Spleen (tissue), 11 donors: Measurements from ENCODE around the gene CD80. TPM values are rescaled to one million over a fixed set of nuclear protein-coding genes. Genes with fewer than 3 reads are reported as not detected.
A peak's percentile ranks its signal among the peaks of the same experiment; 100 is the strongest.

Experiments
- DNase-seq: peaks from one replicate; pipeline ENCODE4 v3.0.0-alpha.2; 2020
- H3K27ac ChIP-seq, 8 donors: fragments of 200-600 bp; sonication (generic) in 7 of 8; 1 replicate in 4 of 8; 2 replicates in 4 of 8; pipeline versions ENCODE4 v1.5.0 to v1.8.0; 2016 to 2021; ENCODE audit warnings: inconsistent platforms in 4 of 8, mild to moderate bottlenecking in 4 of 8, moderate library complexity in 1 of 8
- H3K27me3 ChIP-seq, 7 donors: fragments of 200-600 bp; sonication (generic) in 6 of 7; replicated peaks in 1 of 7; 1 replicate in 4 of 7; 2 replicates in 3 of 7; pipeline versions ENCODE4 v1.5.0 to v1.8.0; 2016 to 2021; ENCODE audit warnings: inconsistent platforms in 3 of 7, mild to moderate bottlenecking in 1 of 7
- H3K36me3 ChIP-seq, 6 donors: fragments of 200-600 bp; sonication (generic) in 5 of 6; 1 replicate in 4 of 6; 2 replicates in 2 of 6; pipeline versions ENCODE4 v1.5.0 to v1.8.0; 2016 to 2021; ENCODE audit warnings: inconsistent platforms in 2 of 6
- H3K4me1 ChIP-seq, 6 donors: fragments of 200-600 bp; sonication (generic) in 5 of 6; 1 replicate in 3 of 6; 2 replicates in 3 of 6; pipeline versions ENCODE4 v1.5.0 to v1.8.0; 2016 to 2021; ENCODE audit warnings: inconsistent platforms in 3 of 6
- H3K4me3 ChIP-seq, 8 donors: fragments of 200-600 bp; sonication (generic) in 7 of 8; 1 replicate in 4 of 8; 2 replicates in 4 of 8; pipeline versions ENCODE4 v1.5.0 to v1.8.0; 2016 to 2021; ENCODE audit warnings: inconsistent platforms in 4 of 8, mild to moderate bottlenecking in 4 of 8, moderate library complexity in 2 of 8
- H3K9me3 ChIP-seq, 8 donors: fragments of 200-600 bp; sonication (generic) in 7 of 8; 1 replicate in 4 of 8; 2 replicates in 4 of 8; pipeline versions ENCODE4 v1.5.0 to v1.8.0; 2016 to 2021; ENCODE audit warnings: inconsistent platforms in 4 of 8
- POLR2A ChIP-seq, 3 donors: fragments of 450-650 bp; IDR thresholded peaks; one replicate each; pipeline ENCODE4 v1.5.1; 2017; ENCODE audit warnings: antibody characterized with exemption in 3 of 3, mild to moderate bottlenecking in 1 of 3
- POLR2AphosphoS5 ChIP-seq, 3 donors: sonication (generic); formaldehyde crosslinking; IDR thresholded peaks; one replicate each; pipeline ENCODE4 v1.5.1; 2017; ENCODE audit warnings: antibody characterized with exemption in 3 of 3
- WGBS, 5 donors: extraction: QIAGEN DNeasy Blood & Tissue Kit in 3 of 5; methylation state at CpG; one replicate each; pipeline versions ENCODE4 v1.1.5 to v1.1.7; 2013 to 2018; 5-methylcytosine and 5-hydroxymethylcytosine counted together
- intact Hi-C: fragments of 100-400 bp; cut with DNase I; formaldehyde crosslinking; loops from one replicate; pipeline ENCODE4 v1.15.0; 2023; ENCODE audit warnings: low total_unique reads
- polyA plus RNA-seq, 3 donors: library from polyadenylated mRNA; stranded (reverse); fragments of 200-250 nt; gene quantifications; one replicate each; pipeline ENCODE4 v1.2.1, GENCODE V29; 2013
- total RNA-seq, 7 donors: library from RNA; depleted of rRNA in 3 of 7; stranded (reverse); fragments of >200 nt in 3 of 7; fragmentation: NEBNext Ultra II Directional in 4 of 7; extraction: Animal tissue kit (Norgen Biotek cat#: 25700) in 4 of 7; gene quantifications; one replicate each; pipeline versions ENCODE4 v1.1.0 to v1.2.1, GENCODE V29; 2016 to 2021
- TF ChIP-seq, protein P1 (sequence below), 11 experiments: fragments of 200-600 bp in 7 of 11; fragments of 450-650 bp in 4 of 11; sonication (generic) in 4 of 11; IDR thresholded peaks in 8 of 11; conservative IDR thresholded peaks in 3 of 11; 1 replicate in 7 of 11; 2 replicates in 4 of 11; pipeline versions ENCODE4 v1.4.0 to v1.8.0; 2016 to 2021; ENCODE audit warnings: antibody characterized with exemption in 11 of 11, inconsistent platforms in 4 of 11, mild to moderate bottlenecking in 1 of 11
- donor health status: healthy with polysubstance abuse.
- donor health status: DM: no; HTN: no; CAD: no; lungs with moderate emphysema.
- donor health status: DM: no; HTN: no; CAD: no.
- donor health status: Bipolar disorder and iron deficiency.
- donor health status: healthy.
- donor health status: DM: no; HTN: no; CAD: no.
- donor health status: DM: yes; HTN: yes; CAD: no.

CD80 gene
- total and polyA plus RNA-seq, 10 donors: 1.5 to 33.0 (median 13.4) TPM

DNA sequence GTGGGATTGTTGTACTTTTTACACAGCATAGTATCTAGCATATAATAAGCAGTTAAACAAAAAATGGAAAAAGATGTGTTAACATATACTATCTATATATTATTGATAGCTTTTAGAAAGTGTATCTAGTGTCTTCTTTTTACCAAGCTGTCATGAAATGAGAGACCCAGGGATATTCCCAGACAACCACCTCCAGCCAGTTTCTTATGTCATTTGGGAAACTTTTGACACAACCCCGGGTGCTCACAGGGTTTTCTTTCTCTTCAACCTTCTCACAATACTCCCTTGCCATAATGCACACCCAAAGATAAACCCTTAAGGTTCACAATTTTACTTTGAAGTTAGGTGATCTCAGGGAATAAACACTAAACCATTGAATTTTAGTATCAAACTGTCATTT is 33.4 kb upstream of the CD80 start:
- WGBS, 5 donors: 59 to 82% (median 73%) methylated on average over 1 of the region's 1 CpG
- DNase-seq: no peak
- Histone ChIP-seq H3K9me3 (peaks cover 0 to 11% (median 0%) of the 10 kb centered on the region in 8 donors), H3K27me3 (no peaks in the 10 kb centered on the region), H3K27ac (no peak overlapping the region), H3K36me3 (no peaks in the 10 kb centered on the region), H3K4me3 (no peak overlapping the region), H3K4me1 (peaks cover 0 to 47% (median 30%) of the 10 kb centered on the region in 6 donors)
- TF ChIP-seq, protein P1, sequence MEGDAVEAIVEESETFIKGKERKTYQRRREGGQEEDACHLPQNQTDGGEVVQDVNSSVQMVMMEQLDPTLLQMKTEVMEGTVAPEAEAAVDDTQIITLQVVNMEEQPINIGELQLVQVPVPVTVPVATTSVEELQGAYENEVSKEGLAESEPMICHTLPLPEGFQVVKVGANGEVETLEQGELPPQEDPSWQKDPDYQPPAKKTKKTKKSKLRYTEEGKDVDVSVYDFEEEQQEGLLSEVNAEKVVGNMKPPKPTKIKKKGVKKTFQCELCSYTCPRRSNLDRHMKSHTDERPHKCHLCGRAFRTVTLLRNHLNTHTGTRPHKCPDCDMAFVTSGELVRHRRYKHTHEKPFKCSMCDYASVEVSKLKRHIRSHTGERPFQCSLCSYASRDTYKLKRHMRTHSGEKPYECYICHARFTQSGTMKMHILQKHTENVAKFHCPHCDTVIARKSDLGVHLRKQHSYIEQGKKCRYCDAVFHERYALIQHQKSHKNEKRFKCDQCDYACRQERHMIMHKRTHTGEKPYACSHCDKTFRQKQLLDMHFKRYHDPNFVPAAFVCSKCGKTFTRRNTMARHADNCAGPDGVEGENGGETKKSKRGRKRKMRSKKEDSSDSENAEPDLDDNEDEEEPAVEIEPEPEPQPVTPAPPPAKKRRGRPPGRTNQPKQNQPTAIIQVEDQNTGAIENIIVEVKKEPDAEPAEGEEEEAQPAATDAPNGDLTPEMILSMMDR (IDR thresholded peaks at IDR 0.05 in 8 of 11, conservative IDR thresholded peaks at IDR 0.05 in 3 of 11): no peak
- no peak for TF ChIP-seq POLR2AphosphoS5 (IDR thresholded peaks at IDR 0.05)
- TF ChIP-seq POLR2A (IDR thresholded peaks at IDR 0.05): no peak
- intact Hi-C loops: no loop called here

- no peaks in the 10 kb centered on the region for H3K27me3 ChIP-seq
- DNase-seq: no peak
- 88 to 100% (median 95%) methylated on average over 1 of the region's 1 CpG for WGBS, 5 donors
- peaks cover 0 to 11% (median 0%) of the 10 kb centered on the region in 8 donors for H3K9me3 ChIP-seq
- H3K4me1 ChIP-seq: peaks cover 0 to 44% (median 20%) of the 10 kb centered on the region in 6 donors
- TF ChIP-seq POLR2AphosphoS5 (IDR thresholded peaks at IDR 0.05) (no peak), POLR2A (IDR thresholded peaks at IDR 0.05) (no peak)
- TF ChIP-seq, protein P1 (IDR thresholded peaks at IDR 0.05 in 8 of 11, conservative IDR thresholded peaks at IDR 0.05 in 3 of 11): no peak
- peaks cover 0 to 12% (median 4%) of the 10 kb centered on the region in 6 donors for H3K36me3 ChIP-seq
- H3K4me3 ChIP-seq: no peak overlapping the region
- intact Hi-C loops: no loop called here
- H3K27ac ChIP-seq: no peak overlapping the region
Measured at GRCh38 chr3:119590706-119591105, 31.3 kb upstream of the CD80 start.

DNA sequence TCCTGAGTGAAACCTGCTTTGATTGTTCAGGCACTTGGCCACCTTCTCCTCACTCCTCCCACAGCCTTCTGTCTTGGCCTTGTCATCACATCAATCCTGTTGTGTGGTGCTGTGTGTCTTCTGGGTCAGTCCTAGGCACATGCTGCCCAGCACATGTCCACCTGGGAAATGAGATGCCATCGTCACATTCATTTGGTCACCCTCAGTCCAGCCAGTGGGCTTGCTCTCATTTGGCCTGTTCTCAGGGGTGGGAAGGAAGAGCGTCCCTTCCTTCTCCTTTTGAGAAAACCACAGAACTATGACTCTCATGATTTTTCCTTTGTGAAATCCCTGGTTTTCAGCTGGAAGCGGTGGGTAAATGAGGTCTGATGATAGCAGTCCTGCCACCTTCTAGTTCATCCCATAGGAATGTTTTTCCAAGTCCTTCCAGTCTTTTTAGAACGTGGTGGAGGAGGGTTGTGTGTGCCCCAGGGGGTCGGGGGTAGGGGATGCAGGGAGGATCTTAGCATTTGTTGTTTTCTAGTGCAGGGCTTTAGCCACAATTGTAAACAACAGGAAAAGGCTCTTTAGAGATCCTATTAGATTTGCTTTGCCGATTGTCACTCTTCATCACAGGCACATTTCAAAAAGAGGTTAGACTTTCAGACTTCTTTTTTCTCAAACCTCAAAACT is 29.8 kb upstream of the CD80 start:
- intact Hi-C loops: loop anchor here (10.0 kb wide), 1 partner anchor 76 kb away; the partner anchor contains the start of gene POPDC2
- Histone ChIP-seq H3K4me1 (peaks cover 0 to 44% (median 20%) of the 10 kb centered on the region in 6 donors), H3K9me3 (peaks cover 0 to 11% (median 0%) of the 10 kb centered on the region in 8 donors), H3K27ac (peak overlapping the region in 5 of 8 donors; percentile 4 to 70 (median 58)), H3K4me3 (no peak overlapping the region), H3K36me3 (peaks cover 0 to 22% (median 4%) of the 10 kb centered on the region in 6 donors), H3K27me3 (no peaks in the 10 kb centered on the region)
- TF ChIP-seq, protein P1 (IDR thresholded peaks at IDR 0.05 in 8 of 11, conservative IDR thresholded peaks at IDR 0.05 in 3 of 11): no peak
- TF ChIP-seq POLR2AphosphoS5 (IDR thresholded peaks at IDR 0.05): peak in 2 of 3 donors; percentile 37 to 71
- 32 to 62% (median 50%) methylated on average over 6 of the region's 6 CpGs for WGBS, 5 donors
- no peak for DNase-seq

DNA sequence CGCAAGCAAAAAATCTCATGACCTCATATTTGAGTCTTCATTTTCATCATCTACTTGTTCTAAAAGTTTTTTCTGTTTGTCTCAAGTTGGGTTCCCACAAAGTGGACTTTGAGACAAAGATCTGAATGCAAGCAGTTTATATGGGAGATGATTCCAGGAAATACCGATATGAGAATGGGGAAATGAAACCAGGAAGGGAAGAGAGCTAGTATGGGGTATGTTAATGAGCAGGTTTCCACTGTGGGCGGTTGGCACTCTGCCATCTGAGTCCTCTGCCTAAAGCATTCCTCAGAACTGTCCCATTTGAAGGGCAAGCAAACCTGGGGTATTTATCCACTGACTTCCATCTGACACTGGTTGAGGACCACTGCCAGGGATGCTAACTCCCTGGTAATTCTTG is 28.7 kb upstream of the CD80 start:
- Histone ChIP-seq H3K4me3 (no peak overlapping the region), H3K36me3 (peaks cover 0 to 26% (median 4%) of the 10 kb centered on the region in 6 donors), H3K27ac (peak overlapping the region in 4 of 8 donors; percentile 55 to 70 (median 60)), H3K4me1 (peaks cover 0 to 44% (median 20%) of the 10 kb centered on the region in 6 donors), H3K9me3 (peaks cover 0 to 11% (median 0%) of the 10 kb centered on the region in 8 donors), H3K27me3 (no peaks in the 10 kb centered on the region)
- intact Hi-C loops: loop anchor here (10.0 kb wide), 1 partner anchor 77 kb away; the partner anchor contains the start of gene POPDC2
- DNase-seq: no peak
- WGBS, 5 donors: 50 to 61% (median 54%) methylated on average over 3 of the region's 3 CpGs
- no peak for TF ChIP-seq POLR2A (IDR thresholded peaks at IDR 0.05)
- TF ChIP-seq POLR2AphosphoS5 (IDR thresholded peaks at IDR 0.05): peak in 1 of 3 donors; percentile 57
